Measurements from ENCODE around the gene PLSCR4.

DNA sequence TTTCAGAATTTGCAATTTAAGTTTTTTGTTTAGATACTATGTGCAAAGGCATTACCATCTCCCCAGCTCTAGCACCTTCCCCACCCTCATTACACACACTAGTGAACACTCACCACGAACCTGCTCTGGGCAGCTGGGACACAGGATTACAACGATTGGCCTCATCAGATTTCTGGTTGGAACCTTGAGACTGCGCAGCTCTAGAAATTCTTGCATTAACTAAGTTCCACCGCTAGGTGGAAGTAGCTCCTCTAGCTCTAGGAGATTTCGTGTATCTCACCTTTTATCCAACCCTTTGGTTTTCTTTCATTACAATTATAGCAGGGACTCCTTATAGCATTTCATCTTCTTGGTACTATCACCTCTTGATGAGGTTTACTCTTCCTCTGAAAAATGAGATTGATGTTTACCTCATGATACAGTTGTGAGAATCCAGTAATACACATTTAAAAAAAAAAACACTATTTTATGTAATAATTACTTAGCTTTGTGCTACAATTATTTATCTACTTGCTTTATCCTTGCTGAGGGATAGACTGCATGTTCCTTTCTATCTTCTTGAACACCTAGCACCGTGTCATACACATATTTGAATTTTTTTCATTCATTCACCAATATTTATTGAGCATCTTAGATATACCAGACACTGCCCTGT, 61.3 kb downstream of the PLSCR4 start:
- TF ChIP-seq YY1 (IDR thresholded peaks at IDR 0.05; ENCODE audit: low read depth, low read length) (no peak), POLR2AphosphoS5 (IDR thresholded peaks at IDR 0.05; ENCODE audit: low read depth, low read length) (no peak), POLR2A (IDR thresholded peaks at IDR 0.05; ENCODE audit: control extremely low read depth in 1 of 2, low read depth in 2 of 2, low read length in 2 of 2) (no peak), CTCF (IDR thresholded peaks at IDR 0.05; ENCODE audit: control extremely low read depth in 1 of 3, insufficient read depth in 1 of 3, low read depth in 1 of 3, low read length in 3 of 3) (peak in 2 of 3 experiments; percentile 75 to 79; a peak in 3 of 4 replicates), SP1 (IDR thresholded peaks at IDR 0.05; ENCODE audit: low read depth, low read length) (no peak), EZH2 (IDR thresholded peaks at IDR 0.05; ENCODE audit: low read depth, low read length, severe bottlenecking) (no peak), TBP (IDR thresholded peaks at IDR 0.05; ENCODE audit: low read depth, low read length) (no peak), FOSL1 (IDR thresholded peaks at IDR 0.05; ENCODE audit: insufficient read depth, low read depth, low read length) (no peak), HDAC2 (IDR thresholded peaks at IDR 0.05; ENCODE audit: borderline replicate concordance in 1 of 2, low read depth in 2 of 2, low read length in 2 of 2) (no peak), JUND (IDR thresholded peaks at IDR 0.05; ENCODE audit: low read length) (no peak), CREB1 (IDR thresholded peaks at IDR 0.05) (no peak), NANOG (IDR thresholded peaks at IDR 0.05; ENCODE audit: insufficient read depth, low read depth, low read length, poor library complexity, severe bottlenecking) (no peak), CHD2 (IDR thresholded peaks at IDR 0.05; ENCODE audit: low read length) (no peak)
- TF ChIP-seq, protein P1, sequence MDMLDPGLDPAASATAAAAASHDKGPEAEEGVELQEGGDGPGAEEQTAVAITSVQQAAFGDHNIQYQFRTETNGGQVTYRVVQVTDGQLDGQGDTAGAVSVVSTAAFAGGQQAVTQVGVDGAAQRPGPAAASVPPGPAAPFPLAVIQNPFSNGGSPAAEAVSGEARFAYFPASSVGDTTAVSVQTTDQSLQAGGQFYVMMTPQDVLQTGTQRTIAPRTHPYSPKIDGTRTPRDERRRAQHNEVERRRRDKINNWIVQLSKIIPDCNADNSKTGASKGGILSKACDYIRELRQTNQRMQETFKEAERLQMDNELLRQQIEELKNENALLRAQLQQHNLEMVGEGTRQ (IDR thresholded peaks at IDR 0.05; ENCODE audit: low read length), result no peak
